Stimulated activated CD8-positive, alpha-beta memory T cell treated with anti-CD3 and anti-CD28 coated beads, Interleukin-15, amount 100 ng/mL, for 24 hours (primary cell): ENCODE data around the gene FIBP.

Source experiments
- DNase-seq: peaks from one replicate; pipeline ENCODE4 v3.0.0-alpha.2; 2020; ENCODE audit warnings: low read depth

The FIBP gene

GRCh38 chr11:65888163-65888814 is at the start of gene FIBP:
Gene FIBP, minus strand, starts transcription at chr11:65888471. Its CDS starts 53 bp downstream, at chr11:65888418.
- DNase-seq, result peak; percentile 88

GRCh38 chr11:65937766-65938165 is 49.5 kb upstream of the FIBP start:
- DNase-seq, result no peak

GRCh38 chr11:65934014-65934413 is 45.7 kb upstream of the FIBP start:
- no peak for DNase-seq

- no peak for DNase-seq
These were observed 44.3 kb upstream of the FIBP start for GRCh38 chr11:65932558-65932919.

GRCh38 chr11:65931773-65932557 is 43.7 kb upstream of the FIBP start:
- no peak for DNase-seq

GRCh38 chr11:65928667-65929066 is 40.4 kb upstream of the FIBP start:
- DNase-seq, result no peak

- peak; percentile 19 for DNase-seq
These were observed 39.7 kb upstream of the FIBP start for GRCh38 chr11:65927904-65928397.

GRCh38 chr11:65925397-65925796 is 37.1 kb upstream of the FIBP start:
- no peak for DNase-seq

- DNase-seq, result no peak
These were observed 34.3 kb upstream of the FIBP start for GRCh38 chr11:65922565-65922964.

- DNase-seq, result no peak
These were observed 33.6 kb upstream of the FIBP start for GRCh38 chr11:65921876-65922275.

- DNase-seq, result no peak
These were observed 32.8 kb upstream of the FIBP start for GRCh38 chr11:65921033-65921555.

- no peak for DNase-seq
These were observed 32.1 kb upstream of the FIBP start for GRCh38 chr11:65920372-65920802.

- DNase-seq, result no peak
These were observed 31.5 kb upstream of the FIBP start for GRCh38 chr11:65919573-65920371.

- DNase-seq, result peak; percentile 99
These were observed 30.9 kb upstream of the FIBP start, which contains the start of gene DRAP1 for GRCh38 chr11:65919141-65919572. Gene DRAP1, plus strand, starts transcription at chr11:65919426. Its CDS starts 76 bp downstream, at chr11:65919502.

GRCh38 chr11:65918211-65919140 is 30.2 kb upstream of the FIBP start, which contains the start of gene C11orf68:
Gene C11orf68, minus strand, starts transcription at chr11:65919062. Its CDS starts 31 bp downstream, at chr11:65919031.
- no peak for DNase-seq

- DNase-seq, result no peak
These were observed 29.4 kb upstream of the FIBP start for GRCh38 chr11:65917434-65918210.

GRCh38 chr11:65917077-65917433 is 28.8 kb upstream of the FIBP start:
- DNase-seq, result no peak

- DNase-seq, result no peak
These were observed 28.1 kb upstream of the FIBP start for GRCh38 chr11:65916391-65916790.

- no peak for DNase-seq
These were observed 27.6 kb upstream of the FIBP start for GRCh38 chr11:65915821-65916251.
